C1 segment of cervical spinal cord (tissue), 14 donors: Measurements from ENCODE around the gene RANBP17.
A peak's percentile ranks its signal among the peaks of the same experiment; 100 is the strongest.
"Not testable (repeated sequence)": the region's sequence is repeated elsewhere in the genome, so short reads cannot be mapped to it uniquely, and the experiment has no call there.

ENCODE experiments used
- DNase-seq, 14 donors: peaks; one replicate each; lab custom pipeline; 2025; lab: John Stamatoyannopoulos, UW

Gene RANBP17

DNA sequence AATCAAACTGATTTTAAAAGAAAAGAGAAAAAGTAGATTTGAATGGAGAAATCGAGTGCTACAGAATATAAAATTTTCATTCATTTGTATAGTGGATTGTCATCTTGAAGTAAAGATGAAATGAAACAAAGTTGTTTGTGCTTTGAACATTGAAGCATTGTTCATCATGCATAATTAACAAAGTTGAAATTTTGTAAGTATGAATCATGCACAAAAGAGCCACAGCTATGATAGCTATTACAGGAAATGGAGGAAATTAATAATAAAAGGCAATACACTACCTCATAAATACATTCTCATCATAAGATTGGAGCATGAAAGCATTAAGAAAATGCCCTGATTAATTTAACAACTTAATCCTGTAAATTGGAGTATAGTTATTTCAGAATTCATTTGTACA, 293.8 kb downstream of the RANBP17 start:
- DNase-seq: no peak

DNA sequence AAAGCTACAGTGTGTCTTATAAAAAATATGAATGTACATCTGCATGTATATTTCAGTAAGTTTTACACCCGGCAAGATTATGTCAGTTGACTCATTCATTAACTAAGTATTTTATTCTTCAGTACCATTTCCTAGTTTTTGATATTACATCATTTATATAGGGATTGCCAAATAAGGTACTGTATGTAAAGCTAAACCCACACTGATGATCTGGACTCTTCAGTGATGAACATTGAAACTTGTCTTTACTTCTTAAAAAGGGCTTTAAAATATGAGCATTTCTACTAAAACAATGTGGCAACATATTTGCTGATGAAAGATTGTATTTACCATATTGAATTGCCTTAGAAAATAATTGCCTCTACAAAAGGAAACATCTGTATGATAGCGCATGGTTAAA, 295.5 kb downstream of the RANBP17 start:
- DNase-seq: no peak

DNA sequence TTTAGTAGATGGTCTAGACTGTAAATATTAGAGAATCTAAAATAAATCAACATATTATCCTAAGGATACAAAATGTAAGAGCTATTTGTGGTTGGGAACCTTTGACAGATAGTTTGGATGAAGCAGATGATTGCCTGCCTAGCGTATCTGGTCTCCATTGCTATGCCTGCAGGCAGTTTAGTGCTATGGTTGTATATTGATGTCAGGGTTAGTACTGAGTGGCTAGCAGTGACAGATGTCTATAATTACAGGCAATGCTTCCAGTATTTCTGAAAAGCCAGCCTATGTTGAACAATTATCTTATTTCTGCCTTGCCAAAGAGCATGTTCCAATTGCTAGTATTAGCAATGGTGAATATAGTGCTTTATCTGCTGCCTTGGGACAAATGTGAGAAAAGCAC, 296.0 kb downstream of the RANBP17 start:
- DNase-seq: no peak

DNA sequence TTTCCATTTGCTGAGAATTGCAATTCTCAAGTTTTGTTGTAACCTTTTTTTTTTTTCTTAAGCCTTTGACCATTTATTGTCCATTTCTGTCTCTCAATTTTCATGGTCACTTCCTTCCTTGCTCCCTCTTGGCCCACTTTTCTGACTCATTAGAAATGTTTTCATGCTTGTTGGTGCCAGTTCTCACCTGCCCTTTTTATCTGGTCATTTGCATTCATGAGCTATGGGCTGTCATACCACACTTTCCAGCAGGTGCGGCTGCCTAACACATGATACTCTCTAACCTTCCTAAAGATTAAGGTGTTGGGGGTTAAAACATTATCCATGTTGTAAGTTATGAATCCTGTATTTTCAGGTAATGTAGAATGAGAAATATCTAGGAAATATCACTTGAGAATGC, 296.8 kb downstream of the RANBP17 start:
- DNase-seq: no peak

DNA sequence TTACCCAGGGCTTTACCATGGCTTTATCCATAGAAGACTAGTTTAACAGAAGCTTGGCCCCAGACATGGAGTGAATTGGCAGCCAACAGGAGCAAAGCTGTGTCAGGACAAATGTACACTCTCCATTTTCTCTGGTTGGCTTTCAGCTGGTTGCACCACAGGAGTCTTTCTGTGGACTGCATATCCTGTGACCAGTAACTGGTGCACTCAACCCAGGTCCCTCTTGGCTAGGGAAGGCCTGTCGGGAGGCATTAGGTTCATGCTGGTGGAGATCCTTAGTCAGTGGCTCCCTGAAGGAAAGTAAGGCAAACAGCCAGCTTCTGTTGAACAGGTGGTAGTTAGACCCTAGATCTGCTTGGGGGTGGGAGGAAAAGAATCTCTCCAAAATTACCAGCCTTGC, 300.3 kb downstream of the RANBP17 start:
- peak in 3 of 14 donors; percentile 3 to 98 (median 18) for DNase-seq

DNA sequence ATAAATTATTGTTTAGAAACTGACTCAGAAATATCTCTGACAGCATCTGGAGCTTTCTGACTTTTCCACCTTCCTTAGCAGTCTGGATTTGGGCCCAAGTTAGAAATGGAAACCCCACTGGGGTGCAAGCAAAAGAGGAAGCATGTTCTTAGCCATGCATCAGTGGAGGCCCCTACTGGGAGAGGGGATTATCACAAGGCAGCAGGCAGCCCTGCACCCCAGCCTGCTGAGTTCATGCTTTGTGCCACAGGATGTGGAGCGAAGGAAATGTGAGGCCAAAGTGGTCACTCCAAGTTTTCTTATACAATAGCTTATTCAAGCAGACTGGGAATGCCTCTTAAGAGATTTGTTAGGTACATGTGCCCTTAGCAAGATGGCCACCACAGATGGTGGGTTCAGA, 300.8 kb downstream of the RANBP17 start:
- DNase-seq: peak in 2 of 14 donors; percentile 1 to 92

DNA sequence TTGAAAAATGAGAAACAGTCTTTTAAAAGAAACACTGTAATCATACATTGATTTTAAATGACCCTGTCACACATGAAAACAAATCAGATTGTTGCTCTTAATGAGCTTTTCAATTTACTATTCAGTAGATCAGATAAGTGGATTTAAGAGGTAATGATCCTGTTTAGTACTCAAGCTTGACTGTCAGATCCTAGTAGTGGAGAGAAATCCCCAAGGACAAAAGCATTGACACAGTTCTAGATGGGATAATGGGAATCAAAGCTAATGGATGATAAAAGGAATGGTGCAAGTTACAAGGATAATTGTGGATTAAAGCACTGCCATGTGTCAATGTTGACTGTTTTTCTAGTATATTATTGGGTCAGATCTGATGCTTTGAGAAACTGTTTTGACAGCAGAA, 304.9 kb downstream of the RANBP17 start:
- DNase-seq: no peak

DNA sequence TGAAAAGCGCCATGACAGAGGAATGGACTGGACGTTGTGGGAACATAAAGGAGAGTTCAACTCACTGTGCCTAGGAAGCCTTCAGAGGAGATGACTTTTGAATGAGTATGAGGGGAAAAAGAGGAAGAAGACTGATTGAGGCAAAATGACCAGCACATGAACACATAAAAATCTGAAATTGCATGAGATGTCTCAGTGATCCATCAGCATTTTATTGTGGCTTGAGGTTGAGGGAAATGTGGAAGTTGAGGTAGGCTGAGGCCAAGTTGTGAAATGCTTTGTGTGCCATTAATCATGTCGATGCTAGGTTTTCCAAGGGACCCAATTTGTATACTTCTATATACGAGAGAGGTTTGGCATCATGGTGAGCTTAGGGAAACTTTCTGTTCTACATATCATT, 306.4 kb downstream of the RANBP17 start:
- no peak for DNase-seq

DNA sequence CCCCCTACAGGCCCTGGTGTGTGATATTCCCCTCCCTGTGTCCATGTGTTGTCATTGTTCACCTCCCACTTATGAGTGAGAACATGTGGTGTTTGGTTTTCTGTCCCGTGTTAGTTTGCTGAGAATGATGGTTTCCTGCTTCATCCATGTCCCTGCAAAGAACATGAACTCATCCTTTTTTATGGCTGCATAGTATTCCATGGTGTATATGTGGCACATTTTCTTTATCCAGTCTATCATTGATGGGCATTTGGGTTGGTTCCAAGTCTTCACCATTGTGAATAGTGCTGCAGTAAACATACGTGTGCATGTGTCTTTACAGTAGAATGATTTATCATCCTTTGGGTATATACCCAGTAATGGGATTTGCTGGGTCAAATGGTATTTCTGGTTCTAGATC, 313.1 kb downstream of the RANBP17 start:
- not testable (repeated sequence) for DNase-seq

DNA sequence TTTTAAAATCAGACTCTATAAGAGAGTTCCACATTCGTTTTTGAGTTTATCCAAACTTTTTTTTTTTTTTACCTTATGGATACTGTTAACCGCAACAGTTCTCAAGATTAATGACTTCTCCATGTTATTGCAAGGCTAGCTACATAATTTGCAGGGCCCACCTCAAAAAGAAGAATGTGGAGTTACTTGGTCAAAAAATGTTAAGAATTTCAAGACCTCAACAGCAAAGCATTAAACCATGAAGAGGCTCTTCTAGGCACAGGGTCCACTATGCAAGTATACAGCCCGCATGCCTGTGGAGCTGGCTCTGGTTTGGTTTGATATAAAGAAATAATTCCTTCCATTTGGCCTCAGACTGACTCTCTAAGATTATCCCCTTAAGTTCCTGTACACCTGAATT, 313.9 kb downstream of the RANBP17 start:
- DNase-seq: no peak

DNA sequence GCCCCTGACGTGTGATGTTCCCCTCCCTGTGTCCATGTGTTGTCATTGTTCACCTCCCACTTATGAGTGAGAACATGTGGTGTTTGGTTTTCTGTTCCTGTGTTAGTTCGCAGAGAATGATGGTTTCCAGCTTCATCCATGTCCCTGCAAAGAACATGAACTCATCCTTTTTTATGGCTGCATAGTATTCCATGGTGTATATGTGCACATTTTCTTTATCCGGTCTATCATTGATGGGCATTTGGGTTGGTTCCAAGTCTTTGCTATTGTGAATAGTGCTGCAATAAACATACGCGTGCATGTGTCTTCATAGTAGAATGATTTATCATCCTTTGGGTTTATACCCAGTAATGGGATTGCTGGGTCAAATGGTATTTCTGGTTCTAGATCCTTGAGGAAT, 316.4 kb downstream of the RANBP17 start:
- DNase-seq: not testable (repeated sequence)

DNA sequence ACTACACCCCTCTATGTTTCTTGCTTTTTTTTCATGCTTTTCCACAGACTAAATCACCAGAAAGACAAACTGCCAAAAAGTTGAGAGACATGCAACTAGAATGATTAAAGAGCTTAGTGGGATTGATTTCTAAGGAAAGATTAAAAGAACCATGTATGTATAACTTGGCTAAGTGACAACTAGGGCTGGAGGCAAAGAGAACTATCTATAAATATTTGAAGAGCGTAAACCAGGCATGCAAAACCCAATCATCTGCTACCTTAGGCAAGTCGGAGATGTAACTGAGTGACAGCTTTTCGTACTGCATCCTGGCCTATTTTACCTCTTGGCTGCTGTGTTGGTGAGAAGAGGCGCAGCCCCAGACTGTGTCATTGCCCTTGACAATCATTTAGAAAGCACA, 326.2 kb downstream of the RANBP17 start:
- no peak for DNase-seq

DNA sequence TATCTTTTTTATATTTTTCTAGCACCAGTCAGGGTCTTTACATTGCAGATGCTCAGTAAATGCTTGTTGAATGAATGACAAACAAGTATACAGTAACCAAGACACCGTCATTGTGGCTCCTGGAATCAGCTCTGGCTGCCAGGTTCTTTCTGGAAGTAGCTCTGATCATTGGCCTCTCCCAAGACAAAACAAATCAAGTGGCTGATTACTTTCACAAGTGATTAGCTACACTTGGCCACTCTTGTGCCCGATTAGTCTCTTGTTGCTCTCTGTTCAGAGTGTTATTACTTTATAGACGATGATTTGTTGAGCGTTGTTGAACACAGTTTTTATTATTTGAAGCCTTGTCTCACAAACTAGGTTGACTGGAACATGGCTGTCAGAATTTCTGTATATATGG, 327.6 kb downstream of the RANBP17 start:
- DNase-seq: no peak

DNA sequence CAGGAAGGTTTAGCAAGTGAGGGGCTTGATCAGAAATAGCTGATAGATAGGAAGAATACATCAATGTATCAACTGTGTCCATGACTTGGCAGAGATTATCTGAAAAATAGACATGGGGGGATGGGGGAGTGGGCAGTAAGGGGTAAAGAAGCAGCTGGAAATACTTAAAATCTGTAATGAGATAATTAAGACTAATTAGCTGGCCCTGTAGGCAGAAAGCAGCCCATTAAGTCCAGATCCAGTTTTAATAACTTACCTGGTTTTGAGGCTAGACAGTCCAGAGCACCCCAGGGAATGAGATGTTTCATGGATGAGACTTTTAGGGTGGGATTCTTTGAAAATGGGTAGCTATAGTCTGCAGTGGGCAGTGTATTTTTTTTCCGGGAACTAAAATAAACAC, 330.3 kb downstream of the RANBP17 start:
- DNase-seq: no peak

DNA sequence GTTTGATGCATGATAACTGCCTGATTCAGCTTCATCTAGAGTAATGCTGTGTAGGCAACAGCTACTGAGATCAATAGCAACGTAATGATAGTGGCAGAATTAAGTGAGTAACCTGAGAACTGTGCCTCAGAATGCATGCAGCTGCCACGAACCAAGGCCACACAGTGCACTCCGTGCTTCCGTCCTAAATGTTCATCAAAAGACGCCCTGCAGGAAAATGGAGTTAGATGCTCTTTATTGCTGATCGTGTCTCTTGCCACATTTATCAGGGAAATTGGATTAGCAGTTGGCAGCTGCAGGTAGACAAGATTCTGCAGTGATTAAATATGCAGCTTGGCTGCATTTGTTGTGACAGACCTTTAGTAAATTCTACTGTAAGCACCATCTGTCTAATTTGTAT, 339.5 kb downstream of the RANBP17 start:
- DNase-seq: peak in 1 of 14 donors; percentile 56

DNA sequence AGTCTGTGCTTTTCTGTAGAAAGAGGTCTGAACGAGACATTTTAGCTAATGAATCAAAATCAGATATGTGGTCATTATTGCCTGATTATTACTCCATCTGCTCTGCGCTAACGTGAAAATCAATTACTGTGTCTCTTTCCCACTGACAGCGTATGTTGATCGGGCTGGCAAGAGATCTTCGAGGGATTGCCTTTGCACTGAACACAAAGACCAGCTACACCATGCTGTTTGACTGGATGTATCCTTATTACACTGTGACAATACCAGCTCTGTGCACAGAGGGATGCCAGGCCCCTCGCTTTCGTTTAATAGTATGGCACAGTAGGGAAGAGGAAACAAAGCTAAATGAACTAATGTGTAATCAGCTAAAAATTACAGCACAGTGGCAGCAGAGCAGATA, 343.6 kb downstream of the RANBP17 start:
- peak in 2 of 14 donors; percentile 5 to 21 for DNase-seq

DNA sequence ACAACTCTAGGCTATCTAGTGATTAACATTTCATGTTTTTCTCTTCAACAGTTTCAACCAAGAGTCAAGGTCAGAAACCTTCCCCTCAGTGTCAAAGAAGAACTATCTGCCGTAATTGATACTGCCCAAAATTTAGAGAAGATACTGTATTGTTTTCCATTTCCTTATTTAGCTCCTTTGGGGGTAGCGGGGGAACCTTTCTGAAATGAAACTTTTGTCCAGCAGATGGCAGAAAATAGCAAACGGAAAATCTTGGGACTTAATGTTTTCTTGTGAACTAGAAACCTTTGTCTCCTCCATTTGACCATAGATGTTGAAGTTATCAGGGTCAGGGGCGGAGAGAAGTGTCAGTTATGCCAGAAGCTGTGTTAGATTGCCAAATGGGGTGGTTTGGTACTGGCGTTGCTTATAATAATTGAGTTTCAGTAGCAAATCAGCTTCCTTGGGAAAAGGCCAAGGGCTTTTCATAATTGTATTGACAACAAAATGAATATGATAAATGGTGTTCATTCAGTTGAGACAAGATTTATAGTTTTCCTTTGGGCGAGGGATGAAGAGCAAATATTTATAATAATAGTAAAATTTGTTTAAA, 345.5 kb downstream of the RANBP17 start:
- peak in 1 of 14 donors; percentile 0 for DNase-seq

DNA sequence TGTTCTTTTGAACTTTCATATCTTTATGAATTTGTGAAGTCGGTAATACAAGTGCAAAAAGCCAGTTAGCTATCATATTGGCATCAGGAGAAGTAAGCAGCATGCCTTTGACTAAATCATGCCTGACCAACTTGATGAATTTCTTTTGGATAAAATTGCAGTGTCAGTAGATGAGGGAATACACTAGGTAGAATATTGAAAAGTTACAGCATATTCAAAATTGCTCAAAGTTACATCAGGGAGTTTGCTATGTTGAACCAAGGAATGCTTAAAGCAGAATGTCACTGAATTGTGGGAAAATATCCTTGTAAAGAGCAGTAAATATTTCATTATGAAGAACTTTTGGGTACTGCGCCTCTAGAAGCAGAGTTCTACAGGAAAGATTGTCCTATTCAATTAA, 360.1 kb downstream of the RANBP17 start:
- no peak for DNase-seq

DNA sequence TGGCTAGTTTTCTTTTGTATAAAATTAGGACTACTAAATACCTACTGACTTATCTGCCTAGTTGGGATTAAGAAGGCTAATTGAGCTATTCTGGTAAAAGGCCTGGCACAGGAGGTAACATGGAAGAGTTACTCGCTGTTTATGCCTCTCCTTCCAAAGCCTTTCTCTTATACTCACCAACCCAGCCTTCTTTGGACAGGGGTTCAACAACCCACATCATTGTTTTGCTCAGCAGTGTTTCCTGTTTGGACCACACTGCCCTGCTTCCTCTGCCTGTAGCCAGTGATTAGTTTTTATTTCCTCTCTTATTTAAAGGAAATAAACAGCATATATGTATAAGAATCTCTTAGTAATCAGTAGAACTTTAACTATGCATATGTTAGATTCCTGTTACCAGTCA, 362.1 kb downstream of the RANBP17 start:
- no peak for DNase-seq

DNA sequence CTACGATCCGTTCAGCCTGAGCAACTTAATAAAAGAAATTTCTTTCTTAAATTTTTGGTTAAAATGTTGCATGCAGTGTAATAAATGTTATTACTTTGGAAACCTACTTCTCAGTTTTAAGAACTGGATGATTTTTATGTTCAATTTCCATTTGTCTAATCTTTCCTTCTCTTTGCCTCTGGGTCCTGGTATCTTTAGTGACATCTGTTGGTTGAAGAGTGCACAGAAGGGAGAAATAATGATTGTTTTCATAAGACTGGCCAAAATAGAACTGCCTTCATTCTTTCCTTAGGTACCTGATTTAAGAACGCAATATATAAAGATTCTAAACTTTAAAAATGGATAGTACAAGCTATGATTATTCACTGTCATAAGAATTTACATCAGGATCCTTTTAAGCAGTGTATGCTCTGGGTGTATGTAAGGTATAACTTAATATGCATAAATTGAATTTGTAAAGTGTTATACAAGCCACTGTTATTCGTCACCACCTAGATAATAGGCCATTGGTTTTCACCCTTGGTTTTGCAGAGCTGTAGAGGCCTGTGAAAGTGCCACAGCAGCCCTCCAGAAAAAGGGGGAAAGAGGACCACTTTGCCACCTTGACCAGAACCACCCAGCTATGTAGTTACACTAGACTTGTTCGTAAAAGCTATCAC, 364.4 kb downstream of the RANBP17 start:
- DNase-seq: no peak

DNA sequence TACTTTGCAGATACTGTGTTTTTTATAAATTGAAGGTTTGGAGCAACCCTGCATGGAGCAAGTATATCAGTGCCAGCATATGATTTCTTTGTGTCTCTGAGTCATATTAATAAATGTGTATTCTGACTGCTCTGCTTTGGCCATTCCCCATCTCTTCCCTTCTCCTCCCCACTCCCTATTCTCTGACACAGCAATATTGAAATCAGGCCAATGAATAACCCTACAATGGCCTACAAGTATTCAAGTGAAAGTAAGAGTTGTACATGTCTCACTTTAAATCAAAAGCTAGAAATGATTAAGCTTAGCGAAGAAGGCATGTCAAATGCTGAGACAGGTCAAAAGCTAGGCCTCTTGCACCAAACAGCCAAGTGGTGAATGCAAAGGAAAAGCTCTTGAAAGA, 365.0 kb downstream of the RANBP17 start:
- no peak for DNase-seq

DNA sequence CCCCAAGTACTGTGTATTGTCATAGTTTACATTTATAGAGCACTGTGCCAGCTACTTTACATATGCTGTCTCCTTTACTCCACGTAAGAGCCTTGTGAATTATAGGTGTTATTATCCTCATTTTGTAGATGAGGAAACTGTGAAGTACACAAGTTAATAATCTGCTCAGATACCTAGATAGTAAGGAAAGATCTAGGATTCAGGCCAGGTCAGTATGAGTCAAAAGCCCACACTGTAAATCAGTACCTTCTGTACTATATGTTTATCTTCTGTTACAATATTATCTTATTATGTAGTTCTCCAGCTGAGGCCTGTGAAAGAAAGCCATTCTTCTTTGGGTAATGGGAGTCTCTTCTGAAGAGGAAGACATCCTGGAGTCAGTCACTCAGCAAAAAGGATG, 374.8 kb downstream of the RANBP17 start:
- no peak for DNase-seq

DNA sequence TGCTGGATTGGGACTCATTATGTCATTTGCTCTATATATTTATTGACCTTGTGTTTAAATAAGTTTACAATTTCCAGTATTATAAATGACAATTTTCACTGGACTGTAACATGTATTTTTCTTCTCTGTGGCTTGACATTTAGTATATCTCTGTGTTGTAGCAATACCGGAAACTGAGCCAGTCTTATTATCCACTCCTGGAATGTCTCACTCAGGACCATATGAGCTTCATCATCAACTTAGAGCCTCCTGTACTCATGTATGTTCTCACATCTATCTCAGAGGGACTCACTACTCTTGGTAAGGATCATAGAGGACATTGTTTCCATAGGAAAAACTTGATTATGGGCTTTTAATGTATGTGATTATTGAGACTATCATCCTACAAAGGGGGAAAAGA, 380.7 kb downstream of the RANBP17 start:
- DNase-seq: no peak

DNA sequence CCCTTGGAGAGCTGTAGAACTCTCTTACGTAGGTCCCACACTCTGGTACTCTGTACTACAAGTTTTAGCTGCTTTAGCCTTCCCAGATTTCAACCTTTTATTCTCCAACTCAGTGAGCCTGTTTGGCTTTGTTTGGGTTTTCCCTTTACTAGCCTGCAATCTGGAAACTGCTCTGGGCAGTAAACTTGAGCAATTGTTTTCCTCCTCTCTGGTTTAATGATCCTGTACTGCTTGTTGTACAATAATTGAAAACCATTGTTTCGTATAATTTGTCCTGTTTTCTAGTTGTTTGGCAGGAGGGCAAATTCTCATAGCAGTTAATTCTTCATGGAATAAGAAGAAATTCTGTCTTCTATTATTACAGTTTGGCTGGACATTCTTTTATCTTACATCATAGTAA, 384.4 kb downstream of the RANBP17 start:
- no peak for DNase-seq
